CD4-positive, alpha-beta T cell treated with Interleukin-15 for 4 hours (primary cell): ENCODE measurements around the gene LGALS7.
"Not testable (repeated sequence)": the region's sequence is repeated elsewhere in the genome, so short reads cannot be mapped to it uniquely, and the experiment has no call there.

Experiments used
- DNase-seq: peaks from one replicate; pipeline ENCODE4 v3.0.0-alpha.2; 2020; ENCODE audit warnings: low spot score

The LGALS7 gene

GRCh38 chr19:38799104-38799503, 25.8 kb upstream of the LGALS7 start:
- no peak for DNase-seq

- not testable (repeated sequence) for DNase-seq
Observed at GRCh38 chr19:38797781-38798180, 24.5 kb upstream of the LGALS7 start.

GRCh38 chr19:38796154-38796553, 22.8 kb upstream of the LGALS7 start:
- DNase-seq: no peak

- DNase-seq: no peak
Observed at GRCh38 chr19:38795549-38795948, 22.2 kb upstream of the LGALS7 start.

- no peak for DNase-seq
Observed at GRCh38 chr19:38793671-38794070, 20.4 kb upstream of the LGALS7 start.

- no peak for DNase-seq
Observed at GRCh38 chr19:38793177-38793576, 19.9 kb upstream of the LGALS7 start.

GRCh38 chr19:38792250-38793111, 19.2 kb upstream of the LGALS7 start:
- peak; percentile 36 for DNase-seq

GRCh38 chr19:38791451-38792064, 18.2 kb upstream of the LGALS7 start:
- not testable (repeated sequence) for DNase-seq

- DNase-seq: not testable (repeated sequence)
Observed at GRCh38 chr19:38790507-38791403, 17.4 kb upstream of the LGALS7 start.

- DNase-seq: no peak
Observed at GRCh38 chr19:38788478-38789243, 15.3 kb upstream of the LGALS7 start, which contains the start of gene LGALS7B. Gene LGALS7B, plus strand, starts transcription at chr19:38789200. Its CDS starts 27 bp downstream, at chr19:38789227.

GRCh38 chr19:38786572-38787265, 13.4 kb upstream of the LGALS7 start:
- no peak for DNase-seq

GRCh38 chr19:38786061-38786460, 12.7 kb upstream of the LGALS7 start:
- DNase-seq: not testable (repeated sequence)

GRCh38 chr19:38785187-38785699, 11.9 kb upstream of the LGALS7 start:
- DNase-seq: no peak

GRCh38 chr19:38784224-38784623, 10.9 kb upstream of the LGALS7 start:
- DNase-seq: no peak

GRCh38 chr19:38782212-38782611, 8.9 kb upstream of the LGALS7 start:
- DNase-seq: not testable (repeated sequence)

GRCh38 chr19:38781058-38781457, 7.7 kb upstream of the LGALS7 start:
- no peak for DNase-seq

GRCh38 chr19:38780443-38780842, 7.1 kb upstream of the LGALS7 start:
- DNase-seq: no peak

GRCh38 chr19:38778733-38779132, 5.4 kb upstream of the LGALS7 start:
- no peak for DNase-seq

- no peak for DNase-seq
Observed at GRCh38 chr19:38774181-38774950, 1.0 kb upstream of the LGALS7 start.

GRCh38 chr19:38771569-38771968, 1.7 kb downstream of the LGALS7 start:
- not testable (repeated sequence) for DNase-seq
